Activated T-helper 2 cell treated with anti-CD3 and anti-CD28 coated beads, Interferon-gamma antibody, Interleukin-2, Interleukin-4, amounts not matched to agents 10 μg/mL and 5 μg/mL and 100 μg/mL, durations not matched to agents 14 hours and 24 hours and 36 hours (primary cell): Measurements from ENCODE around the gene ZCCHC24. TPM values are rescaled to one million over a fixed set of nuclear protein-coding genes. Genes with fewer than 3 reads are reported as not detected.
"Not testable (repeated sequence)": the region's sequence is repeated elsewhere in the genome, so short reads cannot be mapped to it uniquely, and the experiment has no call there.

Experiments
- DNase-seq: peaks from one replicate; pipeline ENCODE4 v3.0.0; 2021; ENCODE audit warnings: low spot score
- H3K27ac Mint-ChIP-seq: one replicate; pipeline ENCODE4 v1.8.0; 2021; ENCODE audit warnings: mixed read lengths
- H3K27me3 Mint-ChIP-seq: one replicate; pipeline ENCODE4 v1.8.0; 2021; ENCODE audit warnings: low read depth, mixed read lengths
- H3K36me3 Mint-ChIP-seq: one replicate; pipeline ENCODE4 v1.8.0; 2021; ENCODE audit warnings: low read depth, mixed read lengths
- H3K4me1 Mint-ChIP-seq: one replicate; pipeline ENCODE4 v1.8.0; 2021; ENCODE audit warnings: low read depth, mixed read lengths
- H3K4me3 Mint-ChIP-seq: one replicate; pipeline ENCODE4 v1.8.0; 2021; ENCODE audit warnings: low read depth, mild to moderate bottlenecking, moderate library complexity, mixed read lengths
- H3K9me3 Mint-ChIP-seq: one replicate; pipeline ENCODE4 v1.8.0; 2021; ENCODE audit warnings: mixed read lengths
- intact Hi-C: fragments of 100-400 bp; cut with micrococcal nuclease; formaldehyde crosslinking; loops from one replicate; pipeline ENCODE4 v1.15.1; 2023
- total RNA-seq: library from RNA; stranded (reverse); gene quantifications from 2 replicates; pipeline ENCODE4 v1.2.3, GENCODE V29; 2022

Gene ZCCHC24
- total RNA-seq, 1 donor from 2014 or later: 2.1 TPM

GRCh38 chr10:79448732-79449049 lies 3.3 kb upstream of the ZCCHC24 start:
- no peak for DNase-seq
- Mint-ChIP-seq H3K4me3 (no peak overlapping the region), H3K27me3 (peaks cover 43% of the 10 kb centered on the region), H3K4me1 (peaks cover 18% of the 10 kb centered on the region), H3K9me3 (no peaks in the 10 kb centered on the region), H3K36me3 (no peaks in the 10 kb centered on the region), H3K27ac (no peak overlapping the region)
- intact Hi-C loops: loop anchor here (5.0 to 10.0 kb wide), 2 partner anchors 101 to 474 kb away; partner anchors contain the start of gene PPIF

GRCh38 chr10:79447911-79448731 lies 2.7 kb upstream of the ZCCHC24 start:
- no peak for DNase-seq
- peaks cover 41% of the 10 kb centered on the region for H3K27me3 Mint-ChIP-seq
- no peak overlapping the region for H3K27ac Mint-ChIP-seq
- H3K36me3 Mint-ChIP-seq: no peaks in the 10 kb centered on the region
- no peak overlapping the region for H3K4me3 Mint-ChIP-seq
- H3K9me3 Mint-ChIP-seq: no peaks in the 10 kb centered on the region
- peaks cover 21% of the 10 kb centered on the region for H3K4me1 Mint-ChIP-seq
- intact Hi-C loops: loop anchor here (5.0 to 10.0 kb wide), 2 partner anchors 101 to 473 kb away; partner anchors contain the start of gene PPIF

- peak overlapping the region; percentile 45 for H3K4me3 Mint-ChIP-seq
Measured at GRCh38 chr10:79447249-79447648, 1.8 kb upstream of the ZCCHC24 start.

GRCh38 chr10:79446758-79447084 lies 1.3 kb upstream of the ZCCHC24 start:
- Mint-ChIP-seq H3K4me1 (peaks cover 21% of the 10 kb centered on the region), H3K4me3 (peak overlapping the region; percentile 45), H3K36me3 (no peaks in the 10 kb centered on the region), H3K27ac (no peak overlapping the region), H3K27me3 (peaks cover 34% of the 10 kb centered on the region), H3K9me3 (no peaks in the 10 kb centered on the region)
- no peak for DNase-seq
- intact Hi-C loops: loop anchor here (5.0 to 10.0 kb wide), 2 partner anchors 99 to 472 kb away; partner anchors contain the start of gene PPIF

More at GRCh38 chr10:79447249-79447648, 1.8 kb upstream of the ZCCHC24 start:
- not testable (repeated sequence) for H3K36me3 Mint-ChIP-seq, H3K9me3 Mint-ChIP-seq, H3K27ac Mint-ChIP-seq, DNase-seq
- intact Hi-C loops: loop anchor here (5.0 to 10.0 kb wide), 2 partner anchors 100 to 472 kb away; partner anchors contain the start of gene PPIF
- Mint-ChIP-seq H3K4me1 (peaks cover 21% of the 10 kb centered on the region), H3K27me3 (peaks cover 39% of the 10 kb centered on the region)

GRCh38 chr10:79445977-79446757 lies 743 bp upstream of the ZCCHC24 start:
- Mint-ChIP-seq H3K9me3 (no peaks in the 10 kb centered on the region), H3K4me1 (peaks cover 21% of the 10 kb centered on the region), H3K27ac (peak overlapping the region; percentile 15), H3K4me3 (peak overlapping the region; percentile 74), H3K27me3 (peaks cover 32% of the 10 kb centered on the region), H3K36me3 (no peaks in the 10 kb centered on the region)
- intact Hi-C loops: loop anchor here (1.0 to 10.0 kb wide), 3 partner anchors 99 to 471 kb away; partner anchors contain the start of gene PPIF
- no peak for DNase-seq

DNA sequence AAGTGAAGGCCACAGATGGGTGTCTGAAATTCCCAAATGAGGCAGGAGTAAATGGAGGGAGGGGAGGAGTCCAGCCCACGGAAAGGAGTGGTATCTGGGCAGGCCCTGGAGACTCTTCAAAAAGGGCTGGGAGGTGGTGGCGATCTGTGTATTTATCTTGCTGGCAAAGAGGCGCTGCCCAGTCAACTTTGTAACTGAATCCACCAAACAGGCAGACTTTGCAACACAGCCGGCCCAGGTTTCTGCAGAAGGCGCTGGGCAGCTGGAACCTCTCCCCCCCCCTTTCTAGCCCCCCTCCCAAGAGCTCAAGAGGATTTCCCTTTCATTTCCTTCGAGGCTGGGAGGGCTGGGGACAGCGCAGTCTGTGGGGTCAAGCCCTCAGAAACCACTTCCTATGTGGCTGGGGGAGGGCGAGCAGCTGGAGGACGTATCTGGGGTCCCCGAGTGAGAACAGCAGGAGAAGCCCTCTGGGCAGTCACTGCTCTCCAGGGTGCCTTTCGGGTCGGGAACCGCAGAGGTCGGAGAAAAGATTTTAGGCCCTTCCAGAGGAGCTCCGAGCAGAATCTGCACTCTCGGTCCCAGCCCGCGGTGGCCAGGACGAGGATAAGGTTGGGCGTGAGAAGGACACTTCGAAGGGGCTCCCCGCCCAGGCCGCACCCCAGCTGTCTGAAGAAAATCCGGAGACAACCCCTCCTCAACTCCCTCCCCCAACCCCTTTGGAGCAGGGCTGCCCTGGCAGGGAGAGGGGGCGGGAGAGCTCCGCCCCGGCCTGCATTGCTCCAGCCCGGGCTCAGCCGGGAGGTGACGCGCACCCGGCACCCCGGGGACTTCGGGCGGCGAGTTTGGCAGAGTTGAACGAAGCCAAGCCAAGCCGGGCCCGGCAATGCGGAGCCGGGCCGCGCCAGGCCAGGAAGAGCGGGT lies 965 bp downstream of the ZCCHC24 start:
- peak; percentile 54 for DNase-seq
- Mint-ChIP-seq H3K9me3 (no peaks in the 10 kb centered on the region), H3K27me3 (peaks cover 41% of the 10 kb centered on the region)

GRCh38 chr10:79443338-79444198 lies 1.9 kb downstream of the ZCCHC24 start:
- no peaks in the 10 kb centered on the region for H3K9me3 Mint-ChIP-seq
- H3K4me3 Mint-ChIP-seq: peak overlapping the region; percentile 82
- H3K27me3 Mint-ChIP-seq: peaks cover 44% of the 10 kb centered on the region
- H3K27ac Mint-ChIP-seq: no peak overlapping the region
- no peaks in the 10 kb centered on the region for H3K36me3 Mint-ChIP-seq
- peaks cover 23% of the 10 kb centered on the region for H3K4me1 Mint-ChIP-seq
- intact Hi-C loops: loop anchor here (1.0 to 10.0 kb wide), 2 partner anchors 9 to 469 kb away; no protein-coding TSS in a partner anchor
- DNase-seq: no peak

More for the DNA sequence above, 965 bp downstream of the ZCCHC24 start:
- Mint-ChIP-seq H3K27ac (peak overlapping the region; percentile 21), H3K4me3 (peak overlapping the region; percentile 82), H3K4me1 (peaks cover 21% of the 10 kb centered on the region), H3K36me3 (no peaks in the 10 kb centered on the region)
- intact Hi-C loops: loop anchor here (1.0 to 10.0 kb wide), 4 partner anchors 10 to 470 kb away; partner anchors contain the start of gene PPIF

DNA sequence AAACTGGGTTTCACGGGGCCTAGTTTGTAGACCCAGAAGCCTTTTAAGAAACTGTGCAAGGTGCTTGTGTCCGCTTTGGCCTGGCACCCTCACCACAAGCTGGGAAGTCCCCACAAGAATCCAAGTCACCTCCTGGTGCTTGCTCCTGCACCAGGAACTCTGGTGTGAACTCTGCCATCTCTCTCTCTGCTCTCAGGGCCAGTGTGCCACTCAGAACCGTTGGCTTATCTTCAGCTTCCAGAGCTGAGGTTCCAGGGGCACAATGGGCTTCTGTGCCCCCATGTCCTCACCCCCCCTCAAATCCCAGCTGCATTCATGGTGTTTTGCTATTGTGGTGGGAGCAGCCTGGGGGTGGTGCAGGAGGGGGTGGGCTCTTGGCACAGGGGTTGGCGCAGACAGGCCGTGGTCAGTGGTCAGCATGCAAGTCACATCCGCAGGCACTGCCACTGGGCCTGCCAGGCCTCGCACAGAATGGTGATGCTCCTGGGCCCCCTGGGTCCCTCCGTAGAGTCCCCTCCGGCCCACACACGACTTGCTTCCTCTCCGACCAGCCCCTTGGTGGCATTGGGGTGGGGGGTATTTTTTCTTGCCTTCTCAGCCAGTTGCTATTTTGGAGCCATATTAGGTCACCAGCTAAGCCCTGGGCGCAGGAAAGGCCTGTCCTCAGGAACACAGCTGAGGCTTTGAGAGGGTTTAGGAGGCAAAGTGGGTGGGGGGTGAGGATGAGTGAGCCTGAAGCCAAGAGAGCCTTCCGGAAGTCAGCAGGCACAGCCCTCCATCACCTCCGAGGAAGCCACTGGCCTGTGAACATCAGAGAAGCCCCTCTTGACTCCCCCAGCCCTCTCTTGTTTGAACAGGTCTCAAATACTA lies 3.0 kb downstream of the ZCCHC24 start:
- H3K9me3 Mint-ChIP-seq: no peaks in the 10 kb centered on the region
- peaks cover 42% of the 10 kb centered on the region for H3K27me3 Mint-ChIP-seq
- H3K36me3 Mint-ChIP-seq: no peaks in the 10 kb centered on the region
- H3K4me1 Mint-ChIP-seq: peaks cover 23% of the 10 kb centered on the region
- H3K4me3 Mint-ChIP-seq: no peak overlapping the region
- no peak overlapping the region for H3K27ac Mint-ChIP-seq
- intact Hi-C loops: loop anchor here (10.0 kb wide), 1 partner anchor 468 kb away; no protein-coding TSS in a partner anchor
- DNase-seq: no peak

- Mint-ChIP-seq H3K27ac (no peak overlapping the region), H3K27me3 (peaks cover 34% of the 10 kb centered on the region), H3K4me1 (peaks cover 19% of the 10 kb centered on the region)
Measured at GRCh38 chr10:79441433-79441832, 4.0 kb downstream of the ZCCHC24 start.

DNA sequence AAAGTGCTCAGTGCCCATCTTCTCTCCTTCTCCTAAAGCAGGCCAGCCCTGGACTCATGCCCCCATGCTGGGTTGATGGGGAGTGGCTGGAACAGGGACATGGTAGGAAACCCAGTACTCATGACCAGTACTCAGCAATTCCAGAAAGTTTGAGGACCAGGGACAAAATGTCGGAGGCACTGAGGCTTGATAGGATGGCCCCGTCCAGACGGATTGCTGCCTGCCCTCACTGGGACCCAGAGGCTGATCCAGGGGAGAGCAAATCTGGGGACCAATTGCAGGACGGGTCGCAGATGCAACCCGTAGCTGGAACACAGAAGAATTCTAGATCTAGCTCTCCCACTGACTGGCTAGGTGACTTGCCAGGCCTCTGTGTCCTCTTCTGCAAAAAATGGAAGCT lies 5.1 kb downstream of the ZCCHC24 start:
- Mint-ChIP-seq H3K36me3 (no peaks in the 10 kb centered on the region), H3K4me1 (peaks cover 15% of the 10 kb centered on the region), H3K27ac (no peak overlapping the region), H3K4me3 (no peak overlapping the region), H3K9me3 (no peaks in the 10 kb centered on the region), H3K27me3 (peaks cover 32% of the 10 kb centered on the region)
- DNase-seq: no peak
- intact Hi-C loops: loop anchor here (10.0 kb wide), 1 partner anchor 465 kb away; no protein-coding TSS in a partner anchor

More at GRCh38 chr10:79441433-79441832, 4.0 kb downstream of the ZCCHC24 start:
- H3K9me3 Mint-ChIP-seq: no peaks in the 10 kb centered on the region
- DNase-seq: no peak
- intact Hi-C loops: loop anchor here (10.0 kb wide), 1 partner anchor 467 kb away; no protein-coding TSS in a partner anchor
- no peak overlapping the region for H3K4me3 Mint-ChIP-seq
- H3K36me3 Mint-ChIP-seq: no peaks in the 10 kb centered on the region
